Fibroblast of skin of right biceps (primary cell): ENCODE data around the gene IL1F10.

Source experiments
- DNase-seq: peaks from one replicate; pipeline ENCODE4 v3.0.0-alpha.2; 2013

Gene IL1F10

GRCh38 chr2:113114224-113114945 is 46.6 kb downstream of the IL1F10 start:
- DNase-seq = no peak

- DNase-seq = no peak
These were observed 47.2 kb downstream of the IL1F10 start for GRCh38 chr2:113114996-113115395.

- DNase-seq = peak; percentile 28
These were observed 48.6 kb downstream of the IL1F10 start for GRCh38 chr2:113116100-113116958.

GRCh38 chr2:113117541-113118262 is 49.9 kb downstream of the IL1F10 start:
- DNase-seq = peak; percentile 93

GRCh38 chr2:113118263-113118657 is 50.5 kb downstream of the IL1F10 start:
- DNase-seq = no peak

GRCh38 chr2:113119111-113119510 is 51.3 kb downstream of the IL1F10 start:
- no peak for DNase-seq

GRCh38 chr2:113120861-113121260 is 53.1 kb downstream of the IL1F10 start:
- no peak for DNase-seq

- DNase-seq = no peak
These were observed 54.6 kb downstream of the IL1F10 start for GRCh38 chr2:113122364-113122763.

GRCh38 chr2:113123726-113124125 is 56.0 kb downstream of the IL1F10 start:
- DNase-seq = no peak

GRCh38 chr2:113124181-113124961 is 56.6 kb downstream of the IL1F10 start:
- peak; percentile 70 for DNase-seq
